Fibroblast of peridontal ligament (primary cell): ENCODE measurements around the gene PDCD1.
A peak's percentile ranks its signal among the peaks of the same experiment; 100 is the strongest.

Experiments used
- DNase-seq: peaks from one replicate; pipeline ENCODE4 v3.0.0-alpha.2; 2010; ENCODE audit errors: extremely low read depth

PDCD1 gene

GRCh38 chr2:241852116-241852980 lies 6.3 kb downstream of the PDCD1 start:
- no peak for DNase-seq

- no peak for DNase-seq
Measured at GRCh38 chr2:241851325-241852115, 7.2 kb downstream of the PDCD1 start.

- DNase-seq, result no peak
Measured at GRCh38 chr2:241850544-241851324, 8.0 kb downstream of the PDCD1 start.

GRCh38 chr2:241849616-241850543 lies 8.8 kb downstream of the PDCD1 start:
- no peak for DNase-seq

- no peak for DNase-seq
Measured at GRCh38 chr2:241848761-241849615, 9.7 kb downstream of the PDCD1 start.

- no peak for DNase-seq
Measured at GRCh38 chr2:241846406-241846805, 12.3 kb downstream of the PDCD1 start.

- no peak for DNase-seq
Measured at GRCh38 chr2:241844831-241845578, 13.7 kb downstream of the PDCD1 start.

- DNase-seq, result peak; percentile 22
Measured at GRCh38 chr2:241844066-241844728, 14.5 kb downstream of the PDCD1 start.

GRCh38 chr2:241843321-241844065 lies 15.2 kb downstream of the PDCD1 start:
- DNase-seq, result no peak

GRCh38 chr2:241842620-241843211 lies 16.0 kb downstream of the PDCD1 start:
- no peak for DNase-seq

GRCh38 chr2:241842067-241842415 lies 16.7 kb downstream of the PDCD1 start:
- DNase-seq, result no peak

- no peak for DNase-seq
Measured at GRCh38 chr2:241841181-241842066, 17.3 kb downstream of the PDCD1 start.

GRCh38 chr2:241837197-241837965 lies 21.3 kb downstream of the PDCD1 start:
- DNase-seq, result no peak

GRCh38 chr2:241836292-241836691 lies 22.4 kb downstream of the PDCD1 start:
- DNase-seq, result no peak

GRCh38 chr2:241835611-241836010 lies 23.1 kb downstream of the PDCD1 start:
- no peak for DNase-seq
